ENCODE results near the gene YIPF6. TPM values are rescaled to one million over a fixed set of nuclear protein-coding genes. Genes with fewer than 3 reads are reported as not detected.

Gene YIPF6
- total and polyA plus RNA-seq, 12 donors: 8.0 to 35.0 (median 29.4) TPM

DNA sequence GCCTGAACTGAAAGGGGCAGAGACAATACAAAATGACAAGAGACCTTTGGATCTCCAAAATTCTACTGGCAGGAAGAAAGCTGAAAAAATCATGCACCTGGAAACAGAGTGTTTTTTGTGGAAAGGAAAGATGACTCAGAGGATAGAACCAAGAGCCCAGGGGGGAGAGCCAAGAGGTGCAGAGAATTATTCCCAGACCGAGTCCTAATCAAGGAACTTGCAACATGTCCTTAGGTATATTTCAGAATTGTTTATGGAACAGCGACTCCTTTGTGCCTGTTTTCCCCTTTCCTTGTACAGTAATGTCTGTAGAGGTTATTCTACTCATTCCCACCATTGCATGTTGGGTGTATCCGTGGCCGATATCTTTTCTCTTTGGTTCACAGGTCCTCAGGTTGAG is 71.7 kb downstream of the YIPF6 start:
- intact Hi-C loops (cut with DNase I): no loop called here
- Histone ChIP-seq H3K9me3 (no peaks in the 10 kb centered on the region), H3K36me3 (no peaks in the 10 kb centered on the region), H3K27me3 (peaks cover 0 to 6% (median 0%) of the 10 kb centered on the region in 7 donors), H3K4me1 (no peaks in the 10 kb centered on the region), H3K27ac (no peak overlapping the region), H3K4me3 (no peak overlapping the region)
- ATAC-seq (no peak), DNase-seq (no peak)
- TF ChIP-seq, protein P1, sequence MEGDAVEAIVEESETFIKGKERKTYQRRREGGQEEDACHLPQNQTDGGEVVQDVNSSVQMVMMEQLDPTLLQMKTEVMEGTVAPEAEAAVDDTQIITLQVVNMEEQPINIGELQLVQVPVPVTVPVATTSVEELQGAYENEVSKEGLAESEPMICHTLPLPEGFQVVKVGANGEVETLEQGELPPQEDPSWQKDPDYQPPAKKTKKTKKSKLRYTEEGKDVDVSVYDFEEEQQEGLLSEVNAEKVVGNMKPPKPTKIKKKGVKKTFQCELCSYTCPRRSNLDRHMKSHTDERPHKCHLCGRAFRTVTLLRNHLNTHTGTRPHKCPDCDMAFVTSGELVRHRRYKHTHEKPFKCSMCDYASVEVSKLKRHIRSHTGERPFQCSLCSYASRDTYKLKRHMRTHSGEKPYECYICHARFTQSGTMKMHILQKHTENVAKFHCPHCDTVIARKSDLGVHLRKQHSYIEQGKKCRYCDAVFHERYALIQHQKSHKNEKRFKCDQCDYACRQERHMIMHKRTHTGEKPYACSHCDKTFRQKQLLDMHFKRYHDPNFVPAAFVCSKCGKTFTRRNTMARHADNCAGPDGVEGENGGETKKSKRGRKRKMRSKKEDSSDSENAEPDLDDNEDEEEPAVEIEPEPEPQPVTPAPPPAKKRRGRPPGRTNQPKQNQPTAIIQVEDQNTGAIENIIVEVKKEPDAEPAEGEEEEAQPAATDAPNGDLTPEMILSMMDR (IDR thresholded peaks at IDR 0.05): no peak
- WGBS, 2 donors: 81 to 94% methylated on average over 4 of the region's 4 CpGs

DNA sequence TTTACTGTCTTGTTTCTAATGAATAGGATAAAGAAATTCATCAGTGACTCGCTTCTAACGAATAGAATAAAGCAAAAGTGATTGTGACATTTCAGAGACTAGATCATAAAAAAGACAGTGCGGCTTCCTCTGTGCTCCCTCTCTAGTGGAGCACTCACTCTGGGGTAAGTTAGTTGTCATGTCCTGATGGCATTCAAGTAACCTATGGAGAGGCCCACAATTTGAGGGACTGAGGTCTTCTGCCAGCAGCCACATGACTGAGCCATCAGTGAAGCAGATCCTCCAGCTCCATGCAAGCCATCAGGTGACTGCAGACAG is 72.4 kb downstream of the YIPF6 start:
- TF ChIP-seq, protein P1 (IDR thresholded peaks at IDR 0.05): no peak
- Histone ChIP-seq H3K4me3 (no peak overlapping the region), H3K4me1 (no peaks in the 10 kb centered on the region), H3K27ac (no peak overlapping the region), H3K27me3 (peaks cover 0 to 6% (median 0%) of the 10 kb centered on the region in 7 donors), H3K36me3 (no peaks in the 10 kb centered on the region), H3K9me3 (no peaks in the 10 kb centered on the region)
- intact Hi-C loops (cut with DNase I): no loop called here
- WGBS, 2 donors: 94 to 97% methylated on average over 3 of the region's 3 CpGs
- DNase-seq (no peak), ATAC-seq (no peak)

DNA sequence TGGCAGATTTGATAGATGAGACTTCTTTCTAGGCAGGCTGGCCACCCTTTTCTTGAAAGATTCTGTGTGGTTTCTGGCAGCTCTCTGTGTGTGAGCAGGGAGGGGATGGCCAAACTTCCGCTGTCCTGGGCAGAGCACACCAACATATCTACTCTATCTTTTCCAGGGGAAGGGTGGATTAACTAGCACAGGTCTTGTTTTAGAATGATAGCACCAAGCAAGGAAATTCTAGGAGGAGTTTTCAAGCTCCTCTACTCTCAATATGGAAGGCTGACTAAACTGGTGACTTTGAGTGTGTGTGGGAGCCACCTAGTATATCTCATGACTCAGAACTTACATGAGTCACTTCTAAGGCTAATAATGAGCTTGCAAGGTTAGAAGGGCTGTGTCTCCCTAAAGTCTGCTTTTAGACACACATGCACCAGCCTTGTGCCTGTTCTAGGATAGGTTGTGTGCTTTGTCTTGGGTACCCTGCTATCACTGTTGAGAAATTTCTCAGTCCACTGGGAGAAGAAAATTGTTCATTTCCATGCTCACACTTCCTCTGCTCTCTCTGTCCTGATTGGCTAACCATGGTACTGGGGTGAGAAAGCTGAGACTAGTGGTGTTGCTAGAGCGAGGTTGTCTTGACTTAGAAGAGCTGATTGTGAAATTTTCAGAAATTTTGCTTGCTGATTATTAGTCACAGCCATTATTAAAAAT is 72.9 kb downstream of the YIPF6 start:
- WGBS, 2 donors: 83 to 92% methylated on average over 2 of the region's 2 CpGs
- Histone ChIP-seq H3K4me1 (no peaks in the 10 kb centered on the region), H3K9me3 (no peaks in the 10 kb centered on the region), H3K27ac (no peak overlapping the region), H3K4me3 (no peak overlapping the region), H3K27me3 (peaks cover 0 to 6% (median 0%) of the 10 kb centered on the region in 7 donors), H3K36me3 (no peaks in the 10 kb centered on the region)
- DNase-seq: no peak
- intact Hi-C loops (cut with DNase I): no loop called here
- ATAC-seq: peak in 2 of 8 donors; percentile 57 to 83
- TF ChIP-seq, protein P1 (IDR thresholded peaks at IDR 0.05): no peak

DNA sequence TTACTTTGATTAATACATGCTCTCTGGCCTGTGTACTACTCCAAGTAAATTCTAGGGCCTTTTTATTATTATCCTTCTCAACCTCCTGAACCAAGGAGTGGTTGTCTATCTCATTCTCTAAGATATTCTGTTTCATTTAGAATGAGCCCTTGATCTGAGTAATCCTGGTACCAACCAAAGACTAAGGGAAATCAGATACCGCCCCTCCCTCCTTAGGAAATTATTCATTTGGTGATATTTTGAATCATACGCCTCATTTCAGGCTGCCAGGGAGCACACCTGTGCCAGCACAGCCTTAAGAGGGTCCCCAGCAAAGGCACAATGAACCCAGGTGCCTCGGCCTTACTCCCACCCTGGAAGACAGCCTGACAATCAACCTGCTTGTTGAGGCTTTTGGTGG is 75.4 kb downstream of the YIPF6 start:
- 94 to 98% methylated on average over 3 of the region's 3 CpGs for WGBS, 2 donors
- no peaks in the 10 kb centered on the region for H3K4me1 ChIP-seq
- intact Hi-C loops (cut with DNase I): no loop called here
- H3K27ac ChIP-seq: no peak overlapping the region
- DNase-seq: no peak
- H3K27me3 ChIP-seq: no peaks in the 10 kb centered on the region
- ATAC-seq: no peak
- no peaks in the 10 kb centered on the region for H3K36me3 ChIP-seq
- H3K9me3 ChIP-seq: no peaks in the 10 kb centered on the region
- TF ChIP-seq, protein P1 (IDR thresholded peaks at IDR 0.05): no peak
- H3K4me3 ChIP-seq: no peak overlapping the region

Measured in heart right ventricle (tissue), 16 donors.